Adrenal gland (tissue), 5 donors: ENCODE measurements around the gene PTPN14.

Experiments
- CTCF ChIP-seq, 6 experiments: fragments of 450-650 bp in 4 of 6; fragments of 200-600 bp in 2 of 6; sonication (generic) in 1 of 6; IDR thresholded peaks; 1 replicate in 5 of 6; 2 replicates in 1 of 6; pipeline versions ENCODE4 v1.5.1 to v1.8.0; 2016 to 2021; ENCODE audit warnings: antibody characterized with exemption in 6 of 6, mild to moderate bottlenecking in 2 of 6, moderate library complexity in 1 of 6
- POLR2A ChIP-seq, 2 donors: fragments of 450-650 bp; IDR thresholded peaks; one replicate each; pipeline ENCODE4 v1.6.1; 2017; ENCODE audit warnings: antibody characterized with exemption in 2 of 2, mild to moderate bottlenecking in 2 of 2, moderate library complexity in 1 of 2
- donor health status: DM: no; HTN: no; CAD: no.

DNA sequence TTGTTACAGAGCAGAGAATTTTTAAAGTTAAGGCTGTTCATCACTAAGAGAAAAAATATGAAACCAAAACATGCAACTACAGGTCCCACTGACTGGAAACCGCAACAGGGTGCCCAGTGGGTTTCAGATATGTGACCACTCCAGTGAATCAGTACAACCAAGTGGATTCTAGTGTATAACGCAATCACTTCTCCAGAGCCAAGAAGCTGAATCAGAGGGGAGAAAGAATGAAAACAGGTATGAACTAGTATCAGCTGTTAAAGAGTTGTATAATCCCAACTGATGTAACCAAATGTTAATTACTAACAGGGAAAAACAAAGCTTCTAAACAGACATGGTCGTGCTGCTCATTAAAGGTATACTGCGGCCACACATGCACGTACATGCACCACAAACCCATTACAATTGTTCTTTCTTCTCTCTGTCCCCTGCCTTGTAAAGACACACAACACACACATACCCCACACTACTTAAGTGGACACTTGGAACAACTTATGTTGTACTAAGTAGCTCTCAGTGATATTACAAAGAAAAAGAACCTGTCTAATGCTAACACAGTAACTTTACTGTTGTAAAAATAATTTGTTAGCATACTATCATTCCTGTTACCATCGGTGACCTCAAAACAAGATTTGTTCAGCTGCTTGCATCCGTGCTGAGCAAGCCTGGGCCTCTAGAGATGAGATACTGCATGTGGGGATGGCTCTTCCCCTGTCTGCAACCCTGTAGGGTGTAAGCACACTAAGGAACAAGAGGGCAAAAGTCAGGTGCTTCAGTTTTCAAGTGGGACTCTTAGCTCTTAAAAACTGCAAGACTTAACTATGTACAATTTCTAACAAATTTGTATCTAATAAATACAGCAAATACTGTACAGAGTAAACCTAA, 74.2 kb downstream of the PTPN14 start:
- TF ChIP-seq CTCF (IDR thresholded peaks at IDR 0.05) (no peak), POLR2A (IDR thresholded peaks at IDR 0.05) (no peak)
